Neural progenitor cell (in vitro differentiated cells): ENCODE measurements around the gene WEE2.

ENCODE experiments used
- CTCF ChIP-seq: fragments of 200-600 bp; sonication (generic); IDR thresholded peaks from 2 replicates; pipeline ENCODE4 v1.5.1; 2017; ENCODE audit warnings: antibody characterized with exemption, mild to moderate bottlenecking
- EZH2phosphoT487 ChIP-seq: fragments of 200-600 bp; sonication (generic); IDR thresholded peaks from 2 replicates; pipeline ENCODE4 v1.6.1; 2017; ENCODE audit warnings: antibody characterized with exemption

GRCh38 chr7:141715018-141715417 lies 6.9 kb downstream of the WEE2 start:
- TF ChIP-seq CTCF (no peak), EZH2phosphoT487 (no peak)
